Kidney epithelial cell (primary cell): Measurements from ENCODE around the gene SLC2A10. TPM values are rescaled to one million over a fixed set of nuclear protein-coding genes. Genes with fewer than 3 reads are reported as not detected.

Experiments
- DNase-seq: peaks from one replicate; pipeline ENCODE4 v3.0.0-alpha.2; 2010; ENCODE audit warnings: low read depth
- H3K27me3 ChIP-seq: 2 replicates; pipeline ENCODE4 v1.6.0; 2011; ENCODE audit warnings: low read length; ENCODE audit not compliant: control insufficient read depth, insufficient read depth
- H3K36me3 ChIP-seq: 2 replicates; pipeline ENCODE4 v1.5.1; 2011; ENCODE audit warnings: low read length; ENCODE audit not compliant: control insufficient read depth, insufficient read depth
- H3K4me3 ChIP-seq: 2 replicates; pipeline ENCODE4 v1.5.1; 2011; ENCODE audit warnings: low read depth, mild to moderate bottlenecking, control low read depth, low read length
- CTCF ChIP-seq: IDR thresholded peaks from 2 replicates; pipeline ENCODE4 v1.5.1; 2011; ENCODE audit warnings: mild to moderate bottlenecking, moderate library complexity, low read length, control low read depth, inconsistent platforms; ENCODE audit not compliant: insufficient read depth, poor library complexity, severe bottlenecking
- total RNA-seq: library from RNA; depleted of rRNA; stranded (reverse); fragments of >200 nt; gene quantifications from 2 replicates; pipeline ENCODE4 v1.2.3, GENCODE V29; 2015

Gene SLC2A10
- total RNA-seq, 1 donor from 2014 or later, result 11.9 TPM

- Histone ChIP-seq H3K4me3 (peak overlapping the region; percentile 59), H3K27me3 (no peaks in the 10 kb centered on the region)
- no peak for TF ChIP-seq CTCF
Measured at GRCh38 chr20:46710153-46710913, 884 bp downstream of the SLC2A10 start.

GRCh38 chr20:46712056-46712636, 2.7 kb downstream of the SLC2A10 start:
- no peaks in the 10 kb centered on the region for H3K27me3 ChIP-seq
- no peak for DNase-seq
- no peaks in the 10 kb centered on the region for H3K36me3 ChIP-seq
- no peak for TF ChIP-seq CTCF
- H3K4me3 ChIP-seq, result no peak overlapping the region

More at GRCh38 chr20:46710153-46710913, 884 bp downstream of the SLC2A10 start:
- no peaks in the 10 kb centered on the region for H3K36me3 ChIP-seq
- DNase-seq, result no peak

GRCh38 chr20:46713957-46714834, 4.7 kb downstream of the SLC2A10 start:
- no peak for TF ChIP-seq CTCF
- Histone ChIP-seq H3K27me3 (no peaks in the 10 kb centered on the region), H3K36me3 (no peaks in the 10 kb centered on the region), H3K4me3 (no peak overlapping the region)
- DNase-seq, result no peak

GRCh38 chr20:46715292-46715756, 5.9 kb downstream of the SLC2A10 start:
- no peak for TF ChIP-seq CTCF
- Histone ChIP-seq H3K27me3 (no peaks in the 10 kb centered on the region), H3K4me3 (no peak overlapping the region), H3K36me3 (no peaks in the 10 kb centered on the region)
- no peak for DNase-seq

- no peaks in the 10 kb centered on the region for H3K27me3 ChIP-seq
- no peak overlapping the region for H3K4me3 ChIP-seq
- DNase-seq, result no peak
- no peaks in the 10 kb centered on the region for H3K36me3 ChIP-seq
- no peak for TF ChIP-seq CTCF
Measured at GRCh38 chr20:46717818-46718541, 8.5 kb downstream of the SLC2A10 start.
